Right lobe of liver (tissue), 6 donors: ENCODE measurements around the gene IST1. TPM values are rescaled to one million over a fixed set of nuclear protein-coding genes. Genes with fewer than 3 reads are reported as not detected.

ENCODE experiments used
- ATAC-seq, 4 donors: fragments of 200-7000 bp; cut with Tn5 transposase; one replicate each; pipeline ENCODE4 v1.9.1; 2020; ENCODE audit warnings: mild to moderate bottlenecking in 4 of 4, moderate library complexity in 4 of 4
- DNase-seq, 3 donors: peaks; one replicate each; pipeline ENCODE4 v3.0.0-alpha.2; 2020
- H3K27ac ChIP-seq, 3 donors: fragments of 200-600 bp; one replicate each; pipeline ENCODE4 v1.8.0; 2022
- H3K27me3 ChIP-seq, 2 donors: fragments of 200-600 bp; one replicate each; pipeline ENCODE4 v1.8.0; 2022
- H3K36me3 ChIP-seq, 4 donors: fragments of 200-600 bp; sonication (generic) in 1 of 4; one replicate each; pipeline versions ENCODE4 v1.5.1 to v1.8.0; 2017 to 2022; ENCODE audit warnings: control low read depth in 1 of 4
- H3K4me1 ChIP-seq, 4 donors: fragments of 200-600 bp; sonication (generic) in 1 of 4; one replicate each; pipeline versions ENCODE4 v1.5.1 to v1.8.0; 2017 to 2022; ENCODE audit warnings: control low read depth in 1 of 4
- H3K4me3 ChIP-seq, 3 donors: fragments of 200-600 bp; one replicate each; pipeline ENCODE4 v1.8.0; 2022
- H3K9me3 ChIP-seq, 4 donors: fragments of 200-600 bp; sonication (generic) in 1 of 4; one replicate each; pipeline versions ENCODE4 v1.5.1 to v1.8.0; 2017 to 2022; ENCODE audit warnings: control low read depth in 1 of 4
- POLR2A ChIP-seq: fragments of 450-650 bp; IDR thresholded peaks from one replicate; pipeline ENCODE4 v1.6.1; 2017; ENCODE audit warnings: antibody characterized with exemption, mild to moderate bottlenecking
- WGBS: methylation state at CpG from one replicate; pipeline ENCODE4 v1.1.6; 2018; ENCODE audit warnings: low coverage, low lambda C conversion rate; ENCODE audit not compliant: insufficient coverage; ENCODE audit errors: missing lambda C conversion rate; 5-methylcytosine and 5-hydroxymethylcytosine counted together
- intact Hi-C, 2 donors: fragments of 100-400 bp; cut with DNase I; formaldehyde crosslinking; loops; one replicate each; pipeline versions ENCODE4 v1.11.2 to v1.14.1; 2022
- total RNA-seq, 6 experiments: library from RNA; depleted of rRNA in 2 of 6; stranded (reverse); fragments of >200 nt in 2 of 6; fragmentation: NEBNext Ultra II Directional in 3 of 6; extraction: Animal tissue kit (Norgen Biotek cat#: 25700) in 3 of 6; gene quantifications; one replicate each; pipeline versions ENCODE4 v1.1.0 to v1.2.4, GENCODE V29; 2016 to 2023
- TF ChIP-seq, protein P1 (sequence below), 4 donors: fragments of 200-600 bp in 3 of 4; fragments of 450-650 bp in 1 of 4; IDR thresholded peaks; one replicate each; pipeline versions ENCODE4 v1.5.1 to v1.8.0; 2016 to 2022; ENCODE audit warnings: antibody characterized with exemption in 4 of 4, mild to moderate bottlenecking in 2 of 4
- donor health status: DM: no; HTN: yes; CAD: no.
- donor health status: DM: no; HTN: no; CAD: no.
- donor health status: DM: no; HTN: no; CAD: no.
- donor health status: DM: no; HTN: yes; CAD: no.
- donor health status: DM: no; HTN: yes; CAD: no.

IST1 gene
- total RNA-seq, 6 experiments from 2014 or later: 44.7 to 73.4 (median 65.5) TPM

DNA sequence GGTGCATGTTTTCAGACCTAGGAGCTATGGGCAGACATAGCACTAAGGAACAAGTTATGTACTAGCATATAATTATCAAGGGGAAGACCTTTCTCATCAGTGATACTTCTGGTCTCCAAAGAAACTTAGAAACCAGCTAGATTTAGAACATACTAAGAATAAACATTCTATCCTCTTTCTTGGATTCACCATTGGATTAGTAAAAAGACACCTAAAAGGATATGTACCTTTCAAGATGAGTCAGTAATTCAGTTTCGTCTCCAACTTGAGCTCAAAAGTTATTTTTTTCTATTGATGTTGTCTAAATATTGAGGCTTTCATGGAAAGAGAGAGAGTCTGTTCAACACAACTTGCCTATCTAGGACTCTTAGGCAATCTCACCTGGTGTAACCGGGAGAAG is 24.5 kb upstream of the IST1 start:
- Histone ChIP-seq H3K27ac (no peak overlapping the region), H3K27me3 (no peaks in the 10 kb centered on the region), H3K4me1 (no peaks in the 10 kb centered on the region), H3K36me3 (no peaks in the 10 kb centered on the region), H3K9me3 (no peaks in the 10 kb centered on the region), H3K4me3 (no peak overlapping the region)
- 85% methylated on average over 2 of the region's 2 CpGs for WGBS
- TF ChIP-seq POLR2A: no peak
- TF ChIP-seq, protein P1, sequence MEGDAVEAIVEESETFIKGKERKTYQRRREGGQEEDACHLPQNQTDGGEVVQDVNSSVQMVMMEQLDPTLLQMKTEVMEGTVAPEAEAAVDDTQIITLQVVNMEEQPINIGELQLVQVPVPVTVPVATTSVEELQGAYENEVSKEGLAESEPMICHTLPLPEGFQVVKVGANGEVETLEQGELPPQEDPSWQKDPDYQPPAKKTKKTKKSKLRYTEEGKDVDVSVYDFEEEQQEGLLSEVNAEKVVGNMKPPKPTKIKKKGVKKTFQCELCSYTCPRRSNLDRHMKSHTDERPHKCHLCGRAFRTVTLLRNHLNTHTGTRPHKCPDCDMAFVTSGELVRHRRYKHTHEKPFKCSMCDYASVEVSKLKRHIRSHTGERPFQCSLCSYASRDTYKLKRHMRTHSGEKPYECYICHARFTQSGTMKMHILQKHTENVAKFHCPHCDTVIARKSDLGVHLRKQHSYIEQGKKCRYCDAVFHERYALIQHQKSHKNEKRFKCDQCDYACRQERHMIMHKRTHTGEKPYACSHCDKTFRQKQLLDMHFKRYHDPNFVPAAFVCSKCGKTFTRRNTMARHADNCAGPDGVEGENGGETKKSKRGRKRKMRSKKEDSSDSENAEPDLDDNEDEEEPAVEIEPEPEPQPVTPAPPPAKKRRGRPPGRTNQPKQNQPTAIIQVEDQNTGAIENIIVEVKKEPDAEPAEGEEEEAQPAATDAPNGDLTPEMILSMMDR (IDR thresholded peaks at IDR 0.05): no peak
- ATAC-seq (no peak), DNase-seq (no peak)
- intact Hi-C loops: no loop called here

DNA sequence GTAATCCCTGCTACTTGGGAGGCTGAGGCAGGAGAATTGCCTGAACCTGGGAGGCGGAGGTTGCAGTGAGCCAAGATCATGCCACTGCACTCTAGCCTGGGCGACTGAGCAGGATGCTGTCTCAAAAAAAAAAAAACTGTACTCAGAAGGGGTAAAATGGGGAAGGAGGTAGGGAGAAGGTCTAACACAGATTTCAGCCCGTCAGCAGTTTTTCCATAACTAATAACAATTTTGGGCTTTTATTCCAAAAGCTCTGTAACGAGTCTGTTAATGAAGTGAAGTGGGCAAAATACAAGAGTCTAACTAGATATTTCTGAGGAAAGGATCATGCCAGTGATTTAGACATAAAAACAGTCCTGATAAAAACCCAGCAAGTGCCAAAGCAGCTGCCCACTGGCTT is 22.1 kb upstream of the IST1 start:
- Histone ChIP-seq H3K9me3 (no peaks in the 10 kb centered on the region), H3K4me1 (no peaks in the 10 kb centered on the region), H3K4me3 (no peak overlapping the region), H3K27me3 (no peaks in the 10 kb centered on the region), H3K36me3 (no peaks in the 10 kb centered on the region), H3K27ac (no peak overlapping the region)
- WGBS: 83% methylated on average over 4 of the region's 4 CpGs
- intact Hi-C loops: no loop called here
- DNase-seq: no peak
- no peak for ATAC-seq
- TF ChIP-seq, protein P1 (IDR thresholded peaks at IDR 0.05): no peak
- TF ChIP-seq POLR2A: no peak

DNA sequence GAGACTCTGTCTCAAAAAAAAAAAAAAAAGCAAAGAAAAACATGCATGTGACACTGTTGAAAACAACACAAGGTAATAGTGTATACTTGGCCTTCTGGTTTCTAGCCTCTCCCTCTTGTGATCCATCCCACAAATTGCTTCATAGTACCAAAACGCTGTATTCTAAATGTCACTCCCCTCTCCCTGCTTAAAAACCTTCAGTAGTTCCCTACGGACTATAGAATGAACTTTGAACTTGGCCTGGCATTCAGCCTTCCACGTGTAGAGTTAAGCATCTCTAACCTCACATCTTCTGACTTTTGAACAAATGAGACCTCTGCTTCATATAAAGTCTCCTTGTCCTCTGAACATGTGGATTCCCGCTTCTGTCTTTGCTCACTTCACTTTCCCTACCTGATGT is 16.4 kb upstream of the IST1 start:
- WGBS: 33% methylated on average over 4 of the region's 4 CpGs

DNA sequence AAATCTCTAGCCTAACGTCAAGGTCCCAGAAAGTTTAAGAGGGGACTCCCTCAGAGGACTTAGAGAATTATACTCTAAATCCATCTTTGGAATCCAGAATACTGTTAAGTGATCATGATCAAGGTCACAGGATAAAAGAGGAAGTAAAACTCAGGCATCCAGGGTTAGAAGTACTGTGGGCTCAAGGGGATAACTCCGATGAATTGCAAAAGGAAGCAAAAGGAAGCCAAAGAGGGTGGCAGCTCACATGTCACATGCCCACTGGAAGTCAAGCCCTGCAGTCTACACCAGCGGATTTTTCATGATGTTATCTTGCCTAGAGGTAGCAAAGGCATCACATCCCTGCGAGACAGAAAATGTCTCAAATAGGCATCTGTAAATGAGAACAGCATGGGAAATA is 15.2 kb upstream of the IST1 start:
- intact Hi-C loops: no loop called here
- WGBS: 56% methylated on average over 4 of the region's 4 CpGs
- Histone ChIP-seq H3K4me1 (peaks cover 0 to 9% (median 0%) of the 10 kb centered on the region in 4 donors), H3K27ac (no peak overlapping the region), H3K27me3 (no peaks in the 10 kb centered on the region), H3K36me3 (peaks cover 0 to 3% (median 0%) of the 10 kb centered on the region in 4 donors), H3K9me3 (no peaks in the 10 kb centered on the region), H3K4me3 (no peak overlapping the region)
- TF ChIP-seq POLR2A: no peak
- TF ChIP-seq, protein P1 (IDR thresholded peaks at IDR 0.05): no peak
- DNase-seq: no peak
- no peak for ATAC-seq

More for the DNA sequence above, 16.4 kb upstream of the IST1 start:
- no peaks in the 10 kb centered on the region for H3K27me3 ChIP-seq
- H3K4me3 ChIP-seq: no peak overlapping the region
- DNase-seq (no peak), ATAC-seq (peak in 2 of 4 donors; percentile 21 to 44)
- H3K4me1 ChIP-seq: peaks cover 0 to 9% (median 0%) of the 10 kb centered on the region in 4 donors
- H3K27ac ChIP-seq: no peak overlapping the region
- intact Hi-C loops: no loop called here
- no peak for TF ChIP-seq POLR2A
- TF ChIP-seq, protein P1 (IDR thresholded peaks at IDR 0.05): no peak
- H3K36me3 ChIP-seq: peaks cover 0 to 3% (median 0%) of the 10 kb centered on the region in 4 donors
- H3K9me3 ChIP-seq: no peaks in the 10 kb centered on the region
